ENCODE measurements around the gene ARSK.

DNA sequence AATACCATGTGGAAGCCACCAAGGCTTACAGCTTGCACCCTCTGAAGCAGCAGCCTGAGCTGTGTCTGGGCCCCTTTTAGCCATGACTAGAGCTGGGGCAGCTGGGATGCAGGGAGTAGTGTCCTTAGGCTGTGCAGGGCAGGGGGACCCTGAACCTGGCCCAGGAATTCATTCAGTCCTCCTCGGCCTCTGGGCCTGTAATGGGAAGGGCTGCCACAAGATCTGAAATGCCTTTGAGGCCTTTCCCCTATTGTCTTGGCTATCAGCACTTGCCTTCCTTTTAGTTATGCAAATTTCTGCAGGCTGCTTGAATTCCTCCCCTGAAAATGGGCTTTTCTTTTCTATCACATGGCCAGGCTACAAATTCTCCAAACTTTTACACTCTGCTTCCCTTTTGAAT is 74.0 kb downstream of the ARSK start:
- TF ChIP-seq, protein P1, sequence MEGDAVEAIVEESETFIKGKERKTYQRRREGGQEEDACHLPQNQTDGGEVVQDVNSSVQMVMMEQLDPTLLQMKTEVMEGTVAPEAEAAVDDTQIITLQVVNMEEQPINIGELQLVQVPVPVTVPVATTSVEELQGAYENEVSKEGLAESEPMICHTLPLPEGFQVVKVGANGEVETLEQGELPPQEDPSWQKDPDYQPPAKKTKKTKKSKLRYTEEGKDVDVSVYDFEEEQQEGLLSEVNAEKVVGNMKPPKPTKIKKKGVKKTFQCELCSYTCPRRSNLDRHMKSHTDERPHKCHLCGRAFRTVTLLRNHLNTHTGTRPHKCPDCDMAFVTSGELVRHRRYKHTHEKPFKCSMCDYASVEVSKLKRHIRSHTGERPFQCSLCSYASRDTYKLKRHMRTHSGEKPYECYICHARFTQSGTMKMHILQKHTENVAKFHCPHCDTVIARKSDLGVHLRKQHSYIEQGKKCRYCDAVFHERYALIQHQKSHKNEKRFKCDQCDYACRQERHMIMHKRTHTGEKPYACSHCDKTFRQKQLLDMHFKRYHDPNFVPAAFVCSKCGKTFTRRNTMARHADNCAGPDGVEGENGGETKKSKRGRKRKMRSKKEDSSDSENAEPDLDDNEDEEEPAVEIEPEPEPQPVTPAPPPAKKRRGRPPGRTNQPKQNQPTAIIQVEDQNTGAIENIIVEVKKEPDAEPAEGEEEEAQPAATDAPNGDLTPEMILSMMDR (IDR thresholded peaks at IDR 0.05), result no peak
- no peak for TF ChIP-seq POLR2A (IDR thresholded peaks at IDR 0.05)
- no peak for TF ChIP-seq EP300 (IDR thresholded peaks at IDR 0.05)
